IMR-90 (cell line): Measurements from ENCODE around the gene TEAD4. TPM values are rescaled to one million over a fixed set of nuclear protein-coding genes. Genes with fewer than 3 reads are reported as not detected.

ENCODE experiments used
- ATAC-seq: fragments of 200-7000 bp; cut with Tn5 transposase; 2 replicates; pipeline ENCODE4 v1.9.1; 2020; ENCODE audit warnings: low read depth, mild to moderate bottlenecking, moderate library complexity
- BruUV-seq: library from RNA; stranded (reverse); fragments of 400-500 nt; replicated peaks from 2 replicates; lab custom pipeline; 2021; lab: Mats Ljungman, UMichigan
- CTCF ChIA-PET: fragments of 300-600 bp; formaldehyde crosslinking; extraction: SDS; loops from one replicate; lab custom pipeline; 2021; ENCODE audit warnings: antibody characterized with exemption; lab: Yijun Ruan, JAX
- POLR2A ChIA-PET: fragments of 300-600 bp; sonication (Branson Sonifier 250); formaldehyde crosslinking; loops from one replicate; lab custom pipeline; 2022; ENCODE audit warnings: antibody characterized with exemption; ENCODE audit not compliant: unreplicated experiment; lab: Charles Lee
- DNase-seq: peaks from one replicate; pipeline ENCODE4 v3.0.0; 2013
- H2AFZ ChIP-seq: replicated peaks from 2 replicates; pipeline ENCODE3; 2013; ENCODE audit warnings: low read length, mild to moderate bottlenecking; ENCODE audit not compliant: poor library complexity
- H2AK5ac ChIP-seq: 2 replicates; pipeline ENCODE4 v1.6.1; 2013; ENCODE audit warnings: low read depth, low read length, inconsistent platforms
- H2AK9ac ChIP-seq: replicated peaks from 2 replicates; pipeline ENCODE3; 2013; ENCODE audit warnings: mild to moderate bottlenecking, low read depth, low read length, moderate library complexity; ENCODE audit not compliant: poor library complexity
- H2BK120ac ChIP-seq: 2 replicates; pipeline ENCODE4 v1.6.1; 2013; ENCODE audit warnings: low read depth, low read length, inconsistent platforms
- H2BK15ac ChIP-seq: 3 replicates; pipeline ENCODE4 v1.6.1; 2013; ENCODE audit warnings: low read depth, low read length, inconsistent platforms
- H2BK20ac ChIP-seq: 2 replicates; pipeline ENCODE4 v1.6.1; 2013; ENCODE audit warnings: low read depth, mild to moderate bottlenecking, inconsistent platforms, low read length, moderate library complexity
- H2BK5ac ChIP-seq: 2 replicates; pipeline ENCODE4 v1.6.1; 2013; ENCODE audit warnings: mild to moderate bottlenecking, low read depth, low read length, inconsistent platforms; ENCODE audit not compliant: poor library complexity, severe bottlenecking
- H3K14ac ChIP-seq: replicated peaks from 2 replicates; pipeline ENCODE4 v1.6.1; 2013; ENCODE audit warnings: low read depth, low read length, inconsistent platforms
- H3K18ac ChIP-seq: 2 replicates; pipeline ENCODE4 v1.6.1; 2013; ENCODE audit warnings: low read depth, low read length, control low read depth
- H3K23ac ChIP-seq: 2 replicates; pipeline ENCODE4 v1.6.1; 2013; ENCODE audit warnings: low read depth, low read length, inconsistent platforms
- H3K27ac ChIP-seq: 2 replicates; pipeline ENCODE4 v1.5.1; 2013; ENCODE audit warnings: mild to moderate bottlenecking, control low read depth, low read length; ENCODE audit not compliant: insufficient read depth
- H3K27me3 ChIP-seq: 2 replicates; pipeline ENCODE4 v1.6.1; 2013; ENCODE audit warnings: low read length; ENCODE audit not compliant: control insufficient read depth, insufficient read depth
- H3K36me3 ChIP-seq: 2 replicates; pipeline ENCODE4 v1.6.1; 2013; ENCODE audit warnings: low read length, mixed read lengths; ENCODE audit not compliant: control insufficient read depth, insufficient read depth
- H3K4ac ChIP-seq: 2 replicates; pipeline ENCODE4 v1.6.1; 2013; ENCODE audit warnings: low read depth, low read length, inconsistent platforms
- H3K4me1 ChIP-seq: 2 replicates; pipeline ENCODE4 v1.6.1; 2013; ENCODE audit warnings: low read length, mixed read lengths; ENCODE audit not compliant: control insufficient read depth, insufficient read depth
- H3K4me2 ChIP-seq: 2 replicates; pipeline ENCODE4 v1.6.1; 2013; ENCODE audit warnings: low read depth, mild to moderate bottlenecking, control low read depth, low read length, moderate library complexity
- H3K4me3 ChIP-seq: 2 replicates; pipeline ENCODE4 v1.5.1; 2013; ENCODE audit warnings: low read depth, mild to moderate bottlenecking, control low read depth, low read length, moderate library complexity; ENCODE audit not compliant: insufficient read depth
- H3K56ac ChIP-seq: 2 replicates; pipeline ENCODE4 v1.6.1; 2013; ENCODE audit warnings: low read length, inconsistent platforms; ENCODE audit not compliant: insufficient read depth; ENCODE audit errors: extremely low read depth
- H3K79me1 ChIP-seq, 2 experiments: 2 replicates each; pipeline ENCODE4 v1.6.1; 2013; ENCODE audit warnings: low read length in 2 of 2, inconsistent platforms in 1 of 2, low read depth in 1 of 2
- H3K9ac ChIP-seq: 2 replicates; pipeline ENCODE4 v1.6.1; 2013; ENCODE audit warnings: low read depth, low read length, control low read depth
- H3K9me1 ChIP-seq: 2 replicates; pipeline ENCODE4 v1.6.1; 2013; ENCODE audit warnings: low read length, inconsistent platforms; ENCODE audit not compliant: insufficient read depth
- H3K9me3 ChIP-seq: 2 replicates; pipeline ENCODE4 v1.6.1; 2013; ENCODE audit warnings: low read length; ENCODE audit not compliant: control insufficient read depth, insufficient read depth
- H4K20me1 ChIP-seq: 2 replicates; pipeline ENCODE4 v1.6.1; 2013; ENCODE audit warnings: low read length, inconsistent platforms; ENCODE audit not compliant: insufficient read depth
- H4K5ac ChIP-seq: 2 replicates; pipeline ENCODE4 v1.6.1; 2013; ENCODE audit warnings: mild to moderate bottlenecking, low read depth, low read length, control low read depth
- H4K8ac ChIP-seq, 2 experiments: 2 replicates each; pipeline ENCODE4 v1.6.1; 2013; ENCODE audit warnings: low read depth in 2 of 2, low read length in 2 of 2, control low read depth in 1 of 2, inconsistent platforms in 1 of 2
- H4K91ac ChIP-seq: 2 replicates; pipeline ENCODE4 v1.6.1; 2013; ENCODE audit warnings: low read depth, low read length, inconsistent platforms; ENCODE audit not compliant: insufficient read depth
- MAFK ChIP-seq: IDR thresholded peaks from 2 replicates; pipeline ENCODE4 v1.6.1; 2012; ENCODE audit warnings: low read depth, low read length, improper control_type of control experiment
- RAD21 ChIP-seq: IDR thresholded peaks from 2 replicates; pipeline ENCODE4 v1.6.1; 2012; ENCODE audit warnings: low read length, improper control_type of control experiment
- RCOR1 ChIP-seq: IDR thresholded peaks from 2 replicates; pipeline ENCODE4 v1.6.1; 2012; ENCODE audit warnings: mild to moderate bottlenecking, low read length, improper control_type of control experiment; ENCODE audit not compliant: insufficient replicate concordance
- SMC3 ChIP-seq: fragments of 150-350 bp; IDR thresholded peaks from 2 replicates; pipeline ENCODE4 v1.6.1; 2016; ENCODE audit warnings: low read depth, mild to moderate bottlenecking, antibody characterized with exemption, low read length, moderate library complexity
- WGBS, 2 experiments: methylation state at CpG; one replicate each; pipeline versions ENCODE4 v1.1.5 to v1.1.7; 2013; ENCODE audit warnings: missing lambda C conversion rate in 2 of 2; ENCODE audit not compliant: insufficient read length in 1 of 2; ENCODE audit errors: extremely low coverage in 2 of 2; 5-methylcytosine and 5-hydroxymethylcytosine counted together
- dilution Hi-C: fragments of 300-500 bp; cut with HindIII; formaldehyde crosslinking; loops from one replicate; pipeline ENCODE4 v1.14.3; 2018; ENCODE audit warnings: low sequenced_read_pairs; ENCODE audit not compliant: unreplicated experiment
- in situ Hi-C: fragments of 300-500 bp; cut with MboI; formaldehyde crosslinking; loops from 3 replicates; pipeline ENCODE4 v1.14.3; 2019; ENCODE audit warnings: low sequenced_read_pairs, inconsistent platforms, mixed read lengths
- intact Hi-C: fragments of 100-400 bp; cut with micrococcal nuclease; formaldehyde crosslinking; loops from 2 replicates; pipeline ENCODE4 v1.10.0; 2022
- polyA plus RNA-seq, 3 experiments: library from polyadenylated mRNA; depleted of rRNA; stranded (reverse); fragments of >200 nt; gene quantifications; 2 replicates each; pipeline ENCODE4 v1.2.3, GENCODE V29; 2012; ENCODE audit warnings: low replicate concordance in 1 of 3
- total RNA-seq: library from RNA; depleted of rRNA; stranded (reverse); fragments of >200 nt; gene quantifications from 2 replicates; pipeline ENCODE4 v1.2.3, GENCODE V29; 2012
- TF ChIP-seq, protein P1 (sequence below): fragments of 150-350 bp; IDR thresholded peaks from 2 replicates; pipeline ENCODE4 v1.6.1; 2016; ENCODE audit warnings: low read depth, mild to moderate bottlenecking, low read length, moderate library complexity, borderline replicate concordance
- TF ChIP-seq, protein P2 (sequence below): fragments of 150-350 bp; IDR thresholded peaks from 2 replicates; pipeline ENCODE4 v1.6.1; 2017; ENCODE audit warnings: mild to moderate bottlenecking, antibody characterized with exemption, low read length, low read depth
- TF ChIP-seq, protein P3 (sequence below): conservative IDR thresholded peaks from 2 replicates; pipeline ENCODE4 v1.5.1; 2012; ENCODE audit warnings: mild to moderate bottlenecking, low read depth, low read length, improper control_type of control experiment

TEAD4 gene
- total and polyA plus RNA-seq, 2 of the 4 experiments (the other 2 are of a cell fraction), result 8.8 to 24.9 TPM

DNA sequence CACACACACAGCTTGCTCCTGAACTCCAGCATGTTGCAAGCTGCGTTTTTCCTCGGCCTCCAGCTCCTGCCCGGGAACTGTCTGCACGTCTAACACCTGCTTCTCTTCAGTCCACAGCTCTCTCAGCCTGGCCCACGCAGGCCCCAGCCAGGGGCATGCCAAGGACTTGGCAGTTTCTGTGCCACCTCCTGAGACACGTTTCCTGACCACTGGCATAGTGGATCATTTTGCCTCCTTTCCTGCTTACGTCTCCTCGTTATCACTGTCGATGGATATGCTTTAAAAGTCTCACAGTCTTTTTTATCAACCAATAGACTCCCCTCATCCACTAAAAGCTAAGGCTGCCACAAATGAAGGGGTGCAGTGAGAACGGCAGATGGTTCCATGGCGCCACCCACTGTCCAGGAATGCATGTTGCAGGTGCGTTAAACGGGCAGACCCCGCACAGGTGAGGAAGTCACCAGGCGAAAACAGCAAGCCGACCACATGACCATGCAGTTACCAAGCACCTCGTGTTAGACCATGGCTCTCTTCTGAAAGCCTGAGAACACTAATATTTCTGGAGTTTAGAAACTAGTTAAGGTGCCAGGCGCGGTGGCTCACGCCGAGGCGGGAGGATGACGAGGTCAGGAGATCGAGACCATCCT, 14.7 kb upstream of the TEAD4 start:
- Histone ChIP-seq H3K4me3 (no peak overlapping the region), H3K14ac (no peak overlapping the region), H3K18ac (no peak overlapping the region), H4K91ac (no peak overlapping the region), H4K8ac (peak overlapping the region in 1 of 2 experiments; percentile 15; a peak in 1 of 4 replicates), H3K27ac (no peak overlapping the region), H3K27me3 (no peaks in the 10 kb centered on the region), H2BK120ac (no peak overlapping the region), H3K56ac (no peak overlapping the region), H2AFZ (peak overlapping the region; percentile 79), H3K4ac (no peak overlapping the region), H4K5ac (no peak overlapping the region), H3K9ac (no peak overlapping the region), H3K4me2 (no peak overlapping the region), H2BK5ac (no peak overlapping the region), H3K79me1 (no peaks in the 10 kb centered on the region), H3K9me3 (no peaks in the 10 kb centered on the region), H2AK9ac (peak overlapping the region; percentile 65), H3K23ac (no peak overlapping the region), H4K20me1 (0 out of 2 replicates have a peak, but pooled peaks cover 5% of the 10 kb centered on the region), H2AK5ac (no peak overlapping the region; the same call in 1 of the 2 replicates), H3K9me1 (no peaks in the 10 kb centered on the region), H2BK15ac (no peak overlapping the region), H2BK20ac (no peak overlapping the region), H3K4me1 (peaks cover 5% of the 10 kb centered on the region; the same call in 1 of the 2 replicates), H3K36me3 (peaks cover 13% of the 10 kb centered on the region)
- POLR2A ChIA-PET, result no interaction called here
- dilution Hi-C loops, result no loop called here
- CTCF ChIA-PET, result interaction anchor here (0.9 kb wide), 1 partner anchor 90 kb away, joined by 4 read pairs; no protein-coding TSS in a partner anchor
- DNase-seq (peak; percentile 19), ATAC-seq (peak; percentile 72)
- no TSS peak for BruUV-seq
- TF ChIP-seq, protein P1, sequence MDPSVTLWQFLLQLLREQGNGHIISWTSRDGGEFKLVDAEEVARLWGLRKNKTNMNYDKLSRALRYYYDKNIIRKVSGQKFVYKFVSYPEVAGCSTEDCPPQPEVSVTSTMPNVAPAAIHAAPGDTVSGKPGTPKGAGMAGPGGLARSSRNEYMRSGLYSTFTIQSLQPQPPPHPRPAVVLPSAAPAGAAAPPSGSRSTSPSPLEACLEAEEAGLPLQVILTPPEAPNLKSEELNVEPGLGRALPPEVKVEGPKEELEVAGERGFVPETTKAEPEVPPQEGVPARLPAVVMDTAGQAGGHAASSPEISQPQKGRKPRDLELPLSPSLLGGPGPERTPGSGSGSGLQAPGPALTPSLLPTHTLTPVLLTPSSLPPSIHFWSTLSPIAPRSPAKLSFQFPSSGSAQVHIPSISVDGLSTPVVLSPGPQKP, result no peak
- TF ChIP-seq, protein P2, sequence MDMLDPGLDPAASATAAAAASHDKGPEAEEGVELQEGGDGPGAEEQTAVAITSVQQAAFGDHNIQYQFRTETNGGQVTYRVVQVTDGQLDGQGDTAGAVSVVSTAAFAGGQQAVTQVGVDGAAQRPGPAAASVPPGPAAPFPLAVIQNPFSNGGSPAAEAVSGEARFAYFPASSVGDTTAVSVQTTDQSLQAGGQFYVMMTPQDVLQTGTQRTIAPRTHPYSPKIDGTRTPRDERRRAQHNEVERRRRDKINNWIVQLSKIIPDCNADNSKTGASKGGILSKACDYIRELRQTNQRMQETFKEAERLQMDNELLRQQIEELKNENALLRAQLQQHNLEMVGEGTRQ, result no peak
- no peak for TF ChIP-seq RCOR1
- no peak for TF ChIP-seq MAFK
- TF ChIP-seq SMC3, result peak; percentile 43
- TF ChIP-seq, protein P3, sequence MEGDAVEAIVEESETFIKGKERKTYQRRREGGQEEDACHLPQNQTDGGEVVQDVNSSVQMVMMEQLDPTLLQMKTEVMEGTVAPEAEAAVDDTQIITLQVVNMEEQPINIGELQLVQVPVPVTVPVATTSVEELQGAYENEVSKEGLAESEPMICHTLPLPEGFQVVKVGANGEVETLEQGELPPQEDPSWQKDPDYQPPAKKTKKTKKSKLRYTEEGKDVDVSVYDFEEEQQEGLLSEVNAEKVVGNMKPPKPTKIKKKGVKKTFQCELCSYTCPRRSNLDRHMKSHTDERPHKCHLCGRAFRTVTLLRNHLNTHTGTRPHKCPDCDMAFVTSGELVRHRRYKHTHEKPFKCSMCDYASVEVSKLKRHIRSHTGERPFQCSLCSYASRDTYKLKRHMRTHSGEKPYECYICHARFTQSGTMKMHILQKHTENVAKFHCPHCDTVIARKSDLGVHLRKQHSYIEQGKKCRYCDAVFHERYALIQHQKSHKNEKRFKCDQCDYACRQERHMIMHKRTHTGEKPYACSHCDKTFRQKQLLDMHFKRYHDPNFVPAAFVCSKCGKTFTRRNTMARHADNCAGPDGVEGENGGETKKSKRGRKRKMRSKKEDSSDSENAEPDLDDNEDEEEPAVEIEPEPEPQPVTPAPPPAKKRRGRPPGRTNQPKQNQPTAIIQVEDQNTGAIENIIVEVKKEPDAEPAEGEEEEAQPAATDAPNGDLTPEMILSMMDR, result peak; percentile 59
- TF ChIP-seq RAD21, result peak; percentile 65
- in situ Hi-C loops, result no loop called here
- 10% methylated on average over 5 of the region's 24 CpGs; no CpG with 5 or more reads in 1 of the 2 experiments for WGBS, 2 experiments
- intact Hi-C loops, result no loop called here
